Activated CD4-positive, alpha-beta T cell treated with anti-CD3 and anti-CD28 coated beads, Interleukin-2, Interleukin-6, amounts not matched to agents 100 ng/mL and 50 ng/mL, durations not matched to agents 16 hours and 8 hours (primary cell): ENCODE measurements around the gene COL5A1.
A peak's percentile ranks its signal among the peaks of the same experiment; 100 is the strongest.

Source experiments
- DNase-seq: peaks from one replicate; pipeline ENCODE4 v3.0.0-alpha.2; 2020

Gene COL5A1

DNA sequence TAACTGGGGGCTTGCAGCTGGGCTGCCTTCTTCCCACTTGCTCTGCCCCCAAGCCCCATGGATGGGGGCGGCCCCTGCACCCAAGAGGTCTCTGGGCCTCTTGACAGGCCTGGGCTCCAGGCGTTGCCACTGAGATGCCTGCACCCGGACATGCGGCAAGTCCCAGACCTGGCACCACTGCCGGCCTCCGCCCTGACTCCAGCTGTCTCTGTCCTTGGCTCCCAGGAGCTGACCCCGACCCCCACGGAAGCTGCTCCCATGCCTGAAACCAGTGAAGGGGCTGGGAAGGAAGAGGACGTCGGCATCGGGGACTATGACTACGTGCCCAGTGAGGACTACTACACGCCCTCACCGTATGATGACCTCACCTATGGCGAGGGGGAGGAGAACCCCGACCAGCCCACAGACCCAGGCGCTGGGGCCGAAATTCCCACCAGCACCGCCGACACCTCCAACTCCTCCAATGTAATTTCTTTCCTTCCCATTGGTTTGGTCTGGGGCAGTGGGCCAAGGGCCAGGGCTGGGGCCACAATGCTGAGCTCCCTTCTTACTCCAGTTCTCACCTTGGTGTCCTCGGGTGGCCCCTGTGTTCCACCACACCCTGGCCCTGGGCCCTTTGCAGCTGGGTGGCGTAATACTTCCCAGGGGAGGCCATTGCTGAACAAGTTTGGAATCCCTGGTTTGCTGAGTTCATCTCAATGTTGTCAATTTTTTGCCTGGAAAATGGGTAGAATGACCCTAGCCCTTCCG, 88.6 kb downstream of the COL5A1 start:
- no peak for DNase-seq

DNA sequence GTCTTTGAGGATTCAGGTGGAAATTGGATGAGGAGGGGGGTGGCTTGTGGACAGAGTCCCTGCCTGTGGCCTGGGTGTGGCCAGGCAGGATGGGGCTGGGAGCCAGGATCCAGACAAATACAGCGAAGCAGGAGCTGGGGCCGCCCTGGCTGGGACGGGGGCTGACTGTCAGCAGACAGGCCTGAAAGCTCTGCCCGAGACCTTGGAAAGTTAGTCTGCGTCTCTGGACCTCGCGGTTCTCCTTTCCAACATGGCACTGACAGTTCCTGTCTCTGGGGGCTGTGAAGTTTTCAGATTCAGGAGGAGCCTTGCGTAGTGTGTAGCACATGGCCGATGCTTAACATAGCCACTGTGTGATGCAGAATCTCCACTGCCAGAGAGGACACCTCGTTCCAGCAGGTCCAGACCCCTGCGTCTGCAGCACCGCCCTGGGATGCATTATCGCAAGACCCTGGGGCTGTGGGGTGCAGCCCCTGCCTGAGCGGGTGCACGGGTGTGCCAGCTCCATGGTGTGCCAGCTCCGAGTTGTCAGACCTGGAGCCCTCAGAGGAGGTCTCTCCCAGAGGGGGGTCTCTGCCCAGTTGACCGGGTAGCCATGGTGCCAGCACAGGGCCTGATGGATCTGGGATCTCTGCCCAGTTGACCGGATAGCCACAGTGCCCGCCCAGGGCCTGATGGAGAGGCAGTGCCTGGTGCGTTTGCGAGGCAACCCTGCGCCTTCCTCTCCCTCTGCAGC, 89.3 kb downstream of the COL5A1 start:
- DNase-seq, result no peak

GRCh38 chr9:134731497-134732391, 90.1 kb downstream of the COL5A1 start:
- no peak for DNase-seq

DNA sequence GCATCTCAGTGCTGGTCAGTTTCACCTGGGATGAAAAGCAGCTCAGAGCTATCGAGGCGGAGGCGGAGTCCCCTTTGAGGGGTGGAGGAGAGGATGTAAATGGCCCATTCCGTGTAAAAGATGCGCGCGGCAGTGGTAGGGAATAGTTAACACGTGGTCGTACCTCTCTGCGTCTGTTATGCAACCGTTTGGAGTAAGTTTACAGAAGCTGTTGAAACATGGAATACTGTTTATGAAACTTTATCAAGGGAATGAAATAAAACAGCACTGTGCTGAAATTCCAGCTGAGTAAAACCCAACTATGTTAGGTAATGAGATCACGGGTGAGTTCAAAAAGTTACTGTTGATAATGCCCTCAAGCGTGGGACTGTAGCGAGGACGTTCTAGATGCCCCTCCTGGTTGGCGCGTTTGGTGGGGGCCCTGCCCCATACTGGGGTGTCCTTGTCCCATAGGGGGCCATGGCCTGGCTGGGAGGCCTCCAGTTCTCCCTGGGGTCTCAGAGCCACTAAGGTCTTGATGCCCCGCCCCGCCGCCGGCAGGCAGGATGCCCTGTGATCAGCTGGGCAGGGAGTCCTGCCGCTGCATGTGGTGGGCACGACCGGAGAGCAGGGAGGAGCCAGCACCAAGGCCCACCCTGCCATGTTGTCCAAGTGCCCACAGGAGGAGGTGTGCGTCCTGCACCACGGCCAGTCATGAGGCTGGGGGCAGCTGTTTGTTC, 90.9 kb downstream of the COL5A1 start:
- no peak for DNase-seq

- no peak for DNase-seq
These were observed 92.1 kb downstream of the COL5A1 start for GRCh38 chr9:134733480-134734232.

DNA sequence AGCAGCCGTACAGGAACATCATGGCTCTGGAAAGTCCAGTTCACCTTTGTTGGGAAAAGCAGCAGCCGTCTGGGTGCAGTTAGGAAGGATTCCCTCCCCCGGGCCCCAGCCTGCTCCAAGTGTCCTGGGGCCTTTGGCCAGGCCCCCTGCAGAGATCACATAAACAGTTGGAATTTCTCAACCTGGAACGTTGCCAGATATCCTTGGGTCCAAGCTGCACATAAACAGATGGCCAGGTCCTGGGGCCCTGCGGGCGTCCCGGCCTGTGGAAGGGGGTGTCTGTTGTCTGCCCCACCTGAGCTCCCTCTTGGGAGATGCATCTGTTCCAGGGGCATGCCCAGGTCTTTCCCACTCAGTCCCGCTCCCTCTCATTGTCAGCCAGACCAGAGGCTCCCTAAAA, 92.7 kb downstream of the COL5A1 start:
- no peak for DNase-seq

GRCh38 chr9:134735441-134736175, 94.0 kb downstream of the COL5A1 start:
- no peak for DNase-seq

DNA sequence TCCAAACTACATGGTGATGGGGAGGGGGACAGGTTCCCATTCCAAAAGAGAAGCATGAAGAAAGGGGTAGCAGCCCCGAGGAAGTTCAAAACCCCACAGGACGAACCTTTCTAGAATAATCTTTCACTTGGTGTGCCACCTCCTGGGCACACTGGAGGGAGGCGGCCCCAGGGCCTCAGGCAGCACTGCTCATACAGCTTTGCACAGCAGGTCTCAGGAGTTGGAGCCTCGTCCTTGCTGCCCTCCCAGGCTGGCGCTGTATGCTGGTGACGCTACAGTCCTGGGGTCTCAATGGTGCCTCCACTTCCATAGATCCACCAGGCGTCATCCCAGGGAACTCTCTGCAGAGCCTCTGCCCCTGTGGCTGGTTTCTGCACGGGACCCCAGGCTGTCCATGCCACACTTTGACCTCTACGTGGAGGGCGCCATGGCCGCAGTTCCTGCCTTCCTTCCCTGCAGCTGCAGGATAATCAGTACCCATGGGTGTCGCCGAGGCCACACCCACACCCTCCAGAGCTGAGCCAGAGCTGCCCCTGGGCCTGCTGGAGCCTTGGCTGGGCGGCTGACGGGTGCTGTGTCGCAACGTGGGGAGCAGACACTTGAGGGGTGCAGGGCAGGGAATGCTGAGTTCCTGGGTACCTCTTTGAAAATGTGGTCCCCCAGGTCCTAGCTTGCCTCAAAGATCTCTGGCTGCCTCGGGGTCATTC, 95.3 kb downstream of the COL5A1 start:
- no peak for DNase-seq

DNA sequence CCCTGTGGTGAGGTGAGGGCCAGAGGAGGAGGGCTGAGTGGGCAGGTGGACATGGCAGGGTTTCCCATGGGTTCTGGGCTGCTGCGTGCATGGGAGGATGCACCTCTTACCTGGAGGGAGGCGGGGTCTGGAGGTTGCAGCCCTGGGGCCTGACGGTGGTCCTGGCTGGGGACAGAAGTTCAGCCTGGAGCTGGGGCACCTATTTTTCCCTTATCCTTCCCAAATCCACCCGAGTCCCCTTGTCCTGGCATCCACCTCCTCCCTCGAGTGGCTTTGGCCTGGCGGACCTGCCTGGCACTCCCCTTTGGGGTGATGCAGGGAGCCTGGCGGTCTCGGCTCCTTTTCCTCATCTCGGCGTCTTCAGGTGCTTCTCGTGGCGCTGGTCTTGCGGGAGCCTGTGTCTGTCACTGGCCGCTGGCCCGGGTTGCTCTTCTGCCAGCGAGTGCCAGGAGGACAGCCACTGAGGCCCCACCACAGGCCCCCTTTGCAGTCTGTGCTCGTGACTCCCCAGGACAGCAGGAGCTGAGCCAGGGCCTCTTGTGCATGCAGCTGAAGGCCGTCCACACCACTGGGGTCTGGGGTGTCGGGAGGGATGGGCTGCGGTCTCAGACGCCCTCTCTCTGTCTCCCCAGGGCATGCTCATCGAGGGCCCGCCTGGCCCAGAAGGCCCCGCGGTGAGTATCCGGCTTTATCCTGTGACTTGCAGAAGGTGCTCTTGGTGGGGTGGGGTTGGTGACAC, 96.4 kb downstream of the COL5A1 start:
- DNase-seq, result no peak

DNA sequence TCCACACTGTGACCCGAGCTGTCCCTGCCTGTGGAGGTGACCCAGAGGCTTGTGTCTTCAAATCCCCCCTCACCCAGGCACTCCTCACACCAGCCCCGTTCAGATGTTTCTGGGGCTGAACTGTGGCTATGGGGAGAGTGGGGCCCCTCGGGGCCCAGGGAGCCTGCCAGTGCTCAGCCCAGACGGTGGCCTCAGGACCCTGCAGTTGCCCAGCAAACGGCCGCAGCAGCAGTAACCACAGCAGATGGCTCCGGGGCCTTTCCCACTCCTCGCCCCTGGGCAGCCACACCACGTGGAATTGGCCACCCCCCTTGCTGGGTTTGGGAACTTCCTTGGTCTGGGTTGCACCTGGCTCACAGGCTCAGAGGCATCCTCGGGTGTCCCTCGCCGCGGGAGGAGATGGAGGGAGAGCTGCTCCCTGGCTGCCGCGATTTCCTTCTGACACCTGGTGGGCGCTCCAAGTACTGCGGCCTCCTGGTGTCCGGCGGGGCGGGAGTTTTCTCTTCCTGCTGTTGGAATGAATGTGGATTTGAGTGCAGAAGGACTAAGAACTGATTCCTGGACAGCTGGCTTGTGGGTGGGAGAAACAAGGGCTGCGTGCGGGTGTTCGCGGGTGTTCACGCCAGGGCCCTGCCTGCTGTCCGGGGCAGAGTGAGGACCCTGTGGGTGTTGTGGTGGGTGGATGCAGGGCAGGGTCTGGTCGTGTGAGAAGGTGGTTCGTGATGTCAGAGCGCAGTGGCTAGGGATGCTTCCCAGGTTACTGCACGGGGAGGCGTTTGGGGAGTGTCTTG, 97.5 kb downstream of the COL5A1 start:
- peak; percentile 36 for DNase-seq

DNA sequence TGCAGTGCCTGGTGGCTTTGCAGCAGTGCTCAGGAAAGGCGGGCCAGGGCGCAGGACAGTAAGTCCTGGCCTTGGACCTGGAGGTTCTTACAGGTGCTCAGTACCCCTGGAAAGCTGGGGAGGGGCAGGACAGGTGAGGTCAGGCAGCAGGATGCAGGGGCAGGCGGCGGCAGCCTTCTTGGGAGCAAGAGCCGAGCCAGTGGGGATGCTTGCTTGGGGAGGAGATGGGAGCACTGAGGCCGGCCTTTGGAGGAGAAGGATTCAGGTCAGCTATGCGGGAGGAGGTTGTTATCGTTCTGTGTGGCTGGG, 98.0 kb downstream of the COL5A1 start:
- DNase-seq, result no peak

DNA sequence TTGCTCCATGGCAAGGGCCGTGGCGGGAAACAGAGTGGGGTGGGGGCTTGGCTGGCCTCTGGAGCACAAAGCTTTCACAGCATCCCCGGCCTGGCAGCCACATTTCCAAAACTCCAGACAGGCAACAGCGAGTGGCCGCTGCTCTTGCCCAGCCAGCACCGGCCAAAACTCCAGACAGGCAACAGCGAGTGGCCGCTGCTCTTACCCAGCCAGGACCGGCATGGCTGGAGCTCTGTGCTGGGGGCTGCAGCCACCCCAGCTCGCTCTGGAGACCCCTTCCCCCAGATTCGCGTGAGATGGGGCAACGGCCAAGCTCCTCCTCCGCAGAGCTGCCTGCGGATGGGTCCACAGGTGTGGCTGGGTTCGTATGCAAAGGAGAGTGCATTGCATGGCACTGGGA, 98.5 kb downstream of the COL5A1 start:
- no peak for DNase-seq

- DNase-seq, result no peak
These were observed 100.2 kb downstream of the COL5A1 start for GRCh38 chr9:134741846-134742245.

GRCh38 chr9:134742822-134743535, 101.4 kb downstream of the COL5A1 start:
- no peak for DNase-seq

- DNase-seq, result no peak
These were observed 102.2 kb downstream of the COL5A1 start for GRCh38 chr9:134743853-134744252.

DNA sequence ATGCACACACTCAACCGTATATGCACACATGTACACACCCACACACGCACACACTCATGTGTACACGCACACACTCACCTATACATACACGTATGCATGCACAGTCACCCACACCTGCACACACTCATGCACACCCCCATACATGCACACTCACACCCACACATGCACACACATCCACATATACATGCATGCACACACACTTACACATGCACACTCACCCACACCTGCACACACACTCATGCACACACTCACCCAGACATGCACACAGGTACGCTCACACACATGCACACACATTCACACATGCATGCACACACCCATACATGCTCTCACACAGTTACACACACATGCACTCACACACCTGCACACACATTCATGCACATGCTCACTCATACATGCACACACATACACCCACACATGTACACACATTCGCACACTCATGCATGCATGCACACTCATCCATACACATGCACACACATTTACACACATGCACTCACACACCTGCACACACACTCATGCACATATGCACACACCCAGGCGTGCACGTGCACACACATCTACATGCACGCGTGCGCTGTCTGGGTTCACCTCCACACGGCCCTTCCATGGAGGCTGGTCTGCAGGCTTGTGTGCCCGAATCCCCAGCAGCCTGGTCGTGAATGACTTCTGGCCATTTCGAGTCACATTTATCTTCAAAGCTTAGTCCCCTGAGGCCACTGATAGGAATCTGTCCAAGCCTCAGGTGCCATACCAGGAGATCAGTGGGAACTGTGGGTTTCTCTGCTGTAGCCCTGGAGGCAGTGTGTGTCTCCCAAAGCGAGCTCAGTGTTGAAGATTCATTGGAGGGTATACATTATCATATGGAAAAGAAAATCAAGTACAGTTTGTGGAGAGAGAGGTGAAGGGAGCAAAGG, 103.0 kb downstream of the COL5A1 start:
- no peak for DNase-seq

GRCh38 chr9:134747951-134748489, 106.4 kb downstream of the COL5A1 start:
- no peak for DNase-seq
